GM20000 (cell line): ENCODE results near the gene MYCBP2.
A peak's percentile ranks its signal among the peaks of the same experiment; 100 is the strongest.

Experiments used
- DNase-seq: peaks from one replicate; pipeline ENCODE4 v3.0.0; 2012; ENCODE audit warnings: low spot score
- TF ChIP-seq, protein P1 (sequence below): IDR thresholded peaks from 2 replicates; pipeline ENCODE4 v1.5.1; 2012; ENCODE audit warnings: mild to moderate bottlenecking, control low read depth; ENCODE audit errors: extremely low read depth, missing control alignments

MYCBP2 gene

DNA sequence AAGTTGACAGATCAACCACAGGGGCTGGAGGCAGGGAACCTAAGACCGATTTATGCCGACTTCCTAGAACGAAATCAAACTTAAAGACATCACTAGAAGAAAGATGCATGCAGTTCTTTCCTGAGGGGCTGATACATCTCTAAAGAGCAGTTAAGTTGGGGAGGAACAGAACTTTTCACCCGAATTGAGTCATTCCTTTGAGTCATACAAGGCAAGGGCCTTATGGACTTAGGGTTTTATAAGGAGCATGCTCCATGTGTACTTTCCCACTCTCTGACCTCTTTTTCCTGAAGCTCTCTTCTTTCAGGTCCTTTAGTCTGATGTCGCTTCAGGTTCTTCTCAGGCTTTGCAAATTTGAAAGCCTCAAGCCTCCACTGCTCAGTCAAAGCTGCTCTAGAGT lies 292.0 kb downstream of the MYCBP2 start:
- no peak for DNase-seq
- TF ChIP-seq, protein P1, sequence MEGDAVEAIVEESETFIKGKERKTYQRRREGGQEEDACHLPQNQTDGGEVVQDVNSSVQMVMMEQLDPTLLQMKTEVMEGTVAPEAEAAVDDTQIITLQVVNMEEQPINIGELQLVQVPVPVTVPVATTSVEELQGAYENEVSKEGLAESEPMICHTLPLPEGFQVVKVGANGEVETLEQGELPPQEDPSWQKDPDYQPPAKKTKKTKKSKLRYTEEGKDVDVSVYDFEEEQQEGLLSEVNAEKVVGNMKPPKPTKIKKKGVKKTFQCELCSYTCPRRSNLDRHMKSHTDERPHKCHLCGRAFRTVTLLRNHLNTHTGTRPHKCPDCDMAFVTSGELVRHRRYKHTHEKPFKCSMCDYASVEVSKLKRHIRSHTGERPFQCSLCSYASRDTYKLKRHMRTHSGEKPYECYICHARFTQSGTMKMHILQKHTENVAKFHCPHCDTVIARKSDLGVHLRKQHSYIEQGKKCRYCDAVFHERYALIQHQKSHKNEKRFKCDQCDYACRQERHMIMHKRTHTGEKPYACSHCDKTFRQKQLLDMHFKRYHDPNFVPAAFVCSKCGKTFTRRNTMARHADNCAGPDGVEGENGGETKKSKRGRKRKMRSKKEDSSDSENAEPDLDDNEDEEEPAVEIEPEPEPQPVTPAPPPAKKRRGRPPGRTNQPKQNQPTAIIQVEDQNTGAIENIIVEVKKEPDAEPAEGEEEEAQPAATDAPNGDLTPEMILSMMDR: no peak

- DNase-seq: no peak
- TF ChIP-seq, protein P1: no peak
These were observed 293.1 kb downstream of the MYCBP2 start for GRCh38 chr13:77033717-77034302.

DNA sequence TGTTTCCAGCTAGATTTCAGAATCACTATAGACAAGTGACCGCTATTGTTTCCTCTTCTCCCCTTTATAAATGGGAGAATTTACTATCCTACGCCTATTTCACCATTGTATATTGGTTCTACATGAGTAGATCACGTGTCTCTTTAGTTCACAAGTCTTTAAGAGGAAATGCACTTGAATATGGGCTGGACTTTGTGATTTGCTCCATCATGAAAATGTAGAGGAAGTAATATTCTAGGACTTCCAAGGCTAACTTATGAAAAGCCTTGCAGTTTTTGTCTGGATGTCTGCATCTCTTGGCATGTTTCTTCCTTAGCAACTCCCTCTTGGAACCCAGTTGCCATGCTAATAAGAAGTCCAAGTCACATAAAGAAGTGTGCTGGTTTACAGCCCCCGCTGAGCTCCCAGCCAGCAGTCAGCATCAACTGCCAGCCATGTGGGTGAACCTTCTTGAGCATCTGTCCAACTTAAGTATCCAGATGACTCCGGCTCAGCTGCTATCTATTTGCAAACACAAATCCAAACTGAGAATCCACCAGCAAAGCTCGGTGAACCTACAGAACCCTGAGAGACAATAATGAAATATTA lies 295.1 kb downstream of the MYCBP2 start:
- no peak for DNase-seq
- TF ChIP-seq, protein P1: no peak

- DNase-seq: no peak
- TF ChIP-seq, protein P1: no peak
These were observed 297.5 kb downstream of the MYCBP2 start for GRCh38 chr13:77029436-77029835.

DNA sequence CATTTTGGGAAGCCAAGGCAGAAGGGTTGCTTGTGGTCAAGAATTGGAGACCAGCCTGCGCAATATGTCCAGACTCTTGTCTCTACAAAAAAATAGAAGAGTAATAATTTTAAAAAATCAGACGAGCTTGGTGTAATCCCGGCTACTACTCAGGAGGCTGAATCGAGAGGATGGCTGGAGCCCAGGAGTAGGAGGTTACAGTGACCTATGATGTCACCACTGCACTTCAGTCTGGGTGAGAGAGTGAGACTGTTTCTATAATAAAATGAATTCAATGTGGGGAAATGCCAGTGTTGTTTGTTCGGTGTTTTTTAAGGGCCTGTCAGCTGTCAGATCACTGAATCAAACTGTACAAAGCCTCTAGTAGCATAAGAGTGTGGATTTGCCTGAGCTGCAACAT lies 298.7 kb downstream of the MYCBP2 start:
- TF ChIP-seq, protein P1: no peak

GRCh38 chr13:77026861-77027621 lies 299.9 kb downstream of the MYCBP2 start, which contains the start of gene FBXL3:
Gene FBXL3, minus strand, starts transcription at chr13:77027159. Its CDS starts 5,299 bp downstream, at chr13:77021860.
- DNase-seq: peak; percentile 95

More for the DNA sequence above, 298.7 kb downstream of the MYCBP2 start:
- no peak for DNase-seq

More at GRCh38 chr13:77026861-77027621, 299.9 kb downstream of the MYCBP2 start, which contains the start of gene FBXL3:
- TF ChIP-seq, protein P1: no peak
